ENCODE results near the gene FOXE3. TPM values are rescaled to one million over a fixed set of nuclear protein-coding genes. Genes with fewer than 3 reads are reported as not detected.

FOXE3 gene
- total RNA-seq, 1 donor from 2014 or later = not detected

DNA sequence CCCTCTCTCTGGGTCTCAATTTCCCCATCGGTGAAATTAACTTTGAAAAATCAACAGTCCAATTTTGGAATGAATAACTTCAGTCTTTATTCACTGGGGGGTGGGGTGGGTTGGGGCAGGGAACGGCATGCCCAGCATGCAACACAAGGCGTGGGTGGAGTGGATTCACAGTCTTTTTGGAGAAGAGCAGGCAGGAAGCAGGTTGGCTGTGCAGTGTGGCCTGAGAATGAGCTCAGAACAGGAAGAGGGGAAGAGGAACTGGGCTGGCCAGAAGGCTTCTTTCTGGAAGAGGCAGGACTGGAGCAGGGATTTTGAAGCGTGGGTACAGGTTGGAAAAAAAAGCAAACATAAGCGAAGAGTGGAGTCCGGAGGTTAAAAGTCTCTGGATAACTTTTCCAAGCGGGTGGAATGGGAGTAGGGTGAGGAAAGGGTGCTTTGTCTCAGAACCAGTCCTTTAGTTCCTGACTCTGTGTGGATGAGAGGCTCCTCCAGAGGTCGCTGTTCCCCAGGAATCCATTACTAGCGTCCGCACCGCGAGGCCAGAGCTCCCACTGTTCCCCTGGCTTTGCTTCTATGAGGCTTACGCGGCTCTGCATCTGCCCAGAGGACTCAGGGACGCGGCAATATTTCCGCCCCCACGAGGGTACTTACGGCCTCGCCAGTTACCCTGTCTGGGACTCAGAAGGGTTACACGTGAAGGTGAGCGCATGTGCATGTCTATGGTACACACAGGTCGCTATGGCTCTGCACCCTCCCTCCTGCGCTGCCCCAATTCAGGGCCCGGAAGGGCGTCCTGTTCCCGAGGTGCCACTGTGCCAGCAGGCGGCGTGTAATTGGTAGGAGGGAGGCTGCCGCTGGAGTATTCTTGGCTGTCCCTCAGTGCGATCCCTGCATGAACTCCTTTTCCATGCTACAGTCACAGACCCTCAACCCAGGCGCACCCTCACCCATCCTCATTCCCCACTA lies 16.3 kb downstream of the FOXE3 start:
- DNase-seq (ENCODE audit: low spot score) = no peak

GRCh38 chr1:47433037-47433421 lies 16.9 kb downstream of the FOXE3 start:
- DNase-seq (ENCODE audit: low spot score) = no peak
- intact Hi-C loops (cut with DNase I) = loop anchor here (5.0 kb wide), 1 partner anchor 294 kb away; no protein-coding TSS in a partner anchor

More for the DNA sequence above, 16.3 kb downstream of the FOXE3 start:
- intact Hi-C loops (cut with DNase I) = loop anchor here (1.0 to 5.0 kb wide), 2 partner anchors 278 to 295 kb away; no protein-coding TSS in a partner anchor

DNA sequence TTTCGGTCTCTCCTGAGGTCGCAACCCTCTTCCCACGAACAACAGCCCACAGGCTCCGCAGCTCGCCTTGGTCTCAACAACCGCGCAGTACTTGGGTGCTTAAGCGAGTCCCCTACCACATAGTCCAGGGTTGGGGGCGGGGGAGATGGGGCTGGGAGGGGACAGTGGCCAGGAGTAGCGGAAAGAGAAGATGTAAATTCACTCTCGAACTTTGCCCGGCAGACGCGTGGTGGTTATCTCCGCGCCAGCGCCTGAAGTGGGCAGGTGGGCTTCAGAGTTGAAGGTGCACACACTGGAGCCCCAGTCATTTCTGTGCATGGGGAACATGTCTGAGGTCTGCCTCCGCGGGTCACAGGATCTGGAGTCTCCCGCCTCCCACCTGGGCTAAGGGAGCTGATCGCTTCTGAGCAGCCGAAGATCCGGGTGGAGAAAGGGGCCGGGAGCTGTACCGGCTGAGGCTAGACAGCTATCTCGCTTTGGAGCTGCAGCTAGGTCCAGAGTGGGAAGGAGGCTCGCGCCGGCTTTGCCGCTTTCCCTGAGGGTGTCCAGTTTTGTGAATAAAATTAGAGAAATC lies 17.5 kb downstream of the FOXE3 start:
- intact Hi-C loops (cut with DNase I) = loop anchor here (5.0 kb wide), 1 partner anchor 294 kb away; no protein-coding TSS in a partner anchor
- no peak for DNase-seq (ENCODE audit: low spot score)

DNA sequence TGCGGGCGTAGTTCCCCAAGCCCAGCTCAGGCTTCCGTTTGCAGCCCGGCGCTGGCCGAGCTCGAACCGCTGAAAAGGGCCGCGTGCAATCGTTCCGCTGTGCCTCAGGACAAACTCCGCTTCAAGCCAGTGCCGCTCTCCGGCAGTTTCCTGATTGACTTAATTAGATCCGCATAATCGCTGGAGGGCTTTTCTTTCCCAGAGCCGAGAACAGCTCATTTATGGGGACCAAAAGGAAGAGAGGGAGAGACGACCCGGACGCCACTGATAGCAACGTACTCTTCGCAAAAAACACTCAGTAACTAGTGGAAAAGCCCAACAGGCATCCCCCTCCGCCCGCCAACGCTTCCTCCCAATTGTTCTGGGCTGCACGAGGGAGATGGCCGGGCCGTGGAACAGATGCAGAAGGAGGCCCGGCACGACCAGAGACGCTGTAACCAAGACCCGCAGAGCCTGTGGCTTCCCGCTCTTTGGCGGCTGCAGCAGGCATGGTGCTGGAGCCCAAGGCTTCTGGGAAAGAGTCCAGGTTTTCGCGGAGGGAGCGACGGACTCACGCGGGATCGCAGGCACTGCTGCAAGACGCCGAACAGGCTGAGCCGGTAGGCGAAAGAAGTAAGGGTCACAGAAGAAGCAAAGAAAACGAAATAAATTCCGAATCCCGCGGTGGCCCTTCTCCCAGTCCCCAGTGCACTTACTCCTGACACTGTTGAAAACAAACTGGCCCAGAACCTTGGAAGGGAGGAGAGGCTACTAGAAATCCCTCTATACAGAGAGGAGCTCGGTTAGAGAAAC lies 18.2 kb downstream of the FOXE3 start:
- intact Hi-C loops (cut with DNase I) = loop anchor here (5.0 kb wide), 1 partner anchor 293 kb away; no protein-coding TSS in a partner anchor
- no peak for DNase-seq (ENCODE audit: low spot score)

DNA sequence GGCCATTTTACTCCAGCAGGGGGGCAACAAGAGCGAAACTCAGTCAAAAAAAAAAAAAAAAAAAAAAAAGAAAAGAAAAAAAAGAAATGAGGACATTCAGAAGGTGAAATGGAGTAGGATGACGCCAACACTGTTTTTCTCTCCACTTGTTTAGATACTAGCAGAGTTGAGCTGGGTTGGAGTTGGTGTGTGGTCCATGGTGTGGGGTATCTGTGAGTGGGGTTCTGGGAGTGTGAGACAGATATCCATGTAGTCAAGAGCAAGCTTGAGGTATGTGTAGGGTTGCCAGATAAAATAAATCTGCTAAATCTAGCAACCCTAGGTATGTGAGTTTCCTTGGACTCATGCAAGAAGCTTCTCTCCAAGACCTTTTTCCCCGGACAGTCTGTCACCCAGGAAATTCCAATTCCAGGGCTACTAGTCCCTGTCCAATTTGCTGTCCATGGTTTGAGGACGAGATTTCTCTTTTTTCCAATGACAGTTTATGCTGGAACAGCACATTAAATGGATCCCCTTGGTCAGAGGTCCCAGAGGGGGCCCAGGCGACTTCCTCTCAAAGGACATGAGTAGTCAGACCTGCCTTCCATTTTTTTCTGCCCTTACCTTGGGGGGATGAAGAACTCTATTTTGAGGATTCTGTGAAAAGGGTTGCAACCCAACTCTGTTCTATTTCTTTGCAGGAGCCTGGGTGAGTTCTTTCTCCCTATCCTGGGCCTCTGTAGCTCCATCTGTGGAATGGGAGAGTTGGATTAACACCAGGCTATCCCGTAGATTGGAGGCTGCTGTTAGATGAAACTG lies 19.6 kb downstream of the FOXE3 start:
- DNase-seq (ENCODE audit: low spot score) = no peak
- intact Hi-C loops (cut with DNase I) = loop anchor here (5.0 kb wide), 2 partner anchors 137 to 258 kb away; no protein-coding TSS in a partner anchor

DNA sequence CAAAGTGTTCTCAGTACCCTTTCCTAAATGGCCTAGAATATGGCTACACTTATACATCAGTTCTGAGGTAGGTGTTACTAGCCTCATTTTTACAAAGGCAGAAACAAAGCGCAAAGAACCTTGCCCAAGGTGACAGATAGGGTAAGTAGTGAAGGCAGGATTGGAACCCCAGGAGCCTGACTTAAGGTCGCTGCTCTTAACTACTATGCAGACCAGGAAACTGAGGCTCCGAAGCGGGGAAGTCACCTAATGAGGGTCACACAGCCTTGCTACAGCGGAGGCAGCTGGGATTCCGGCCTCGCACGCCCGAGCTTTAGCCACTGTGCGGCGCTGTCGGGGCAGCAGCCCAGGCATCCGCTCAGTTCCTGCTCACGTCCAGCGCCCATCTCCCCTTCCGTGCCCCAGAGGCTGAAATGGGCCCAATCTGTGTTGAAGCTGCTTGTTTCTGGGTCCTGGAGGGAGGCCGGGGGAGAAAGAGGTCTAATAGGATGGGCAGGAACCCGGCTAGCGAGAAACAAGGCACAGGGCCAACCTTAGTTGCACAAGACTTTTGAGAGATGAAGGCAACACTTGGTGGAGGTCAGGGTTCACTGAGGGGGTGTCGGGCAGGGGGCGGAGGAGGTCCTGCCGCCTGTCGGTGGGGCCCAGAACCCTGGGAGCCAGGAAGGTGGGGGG lies 20.4 kb downstream of the FOXE3 start:
- DNase-seq (ENCODE audit: low spot score) = peak; percentile 85
- intact Hi-C loops (cut with DNase I) = loop anchor here (5.0 kb wide), 2 partner anchors 136 to 259 kb away; no protein-coding TSS in a partner anchor

DNA sequence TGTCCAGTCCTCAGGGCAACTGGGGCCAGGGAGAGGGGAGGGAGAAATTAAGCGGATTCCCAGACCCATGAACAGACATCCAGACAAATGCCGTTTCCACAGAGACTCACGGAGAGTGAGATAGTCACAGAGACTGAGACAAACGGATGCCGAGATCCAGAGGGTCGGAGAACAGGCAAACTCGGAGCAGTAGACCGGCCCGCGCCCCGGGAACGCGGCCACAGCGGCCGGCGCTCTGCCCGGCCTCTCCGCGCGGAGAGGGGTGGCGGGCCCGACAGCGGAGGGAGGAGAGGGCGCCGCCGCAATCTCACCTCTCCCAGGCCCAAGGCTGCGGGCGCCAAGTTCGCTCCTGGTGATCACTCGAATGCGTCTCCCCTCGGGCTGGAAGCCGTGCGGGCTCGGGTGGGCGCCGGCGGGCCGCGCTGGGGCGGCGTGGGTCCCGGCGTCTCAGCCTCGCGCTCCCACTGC lies 20.9 kb downstream of the FOXE3 start:
- intact Hi-C loops (cut with DNase I) = loop anchor here (5.0 kb wide), 2 partner anchors 135 to 260 kb away; no protein-coding TSS in a partner anchor
- no peak for DNase-seq (ENCODE audit: low spot score)

- intact Hi-C loops (cut with DNase I) = loop anchor here (5.0 kb wide), 2 partner anchors 135 to 260 kb away; no protein-coding TSS in a partner anchor
- DNase-seq (ENCODE audit: low spot score) = peak; percentile 92
Observed at GRCh38 chr1:47437447-47438164, 21.5 kb downstream of the FOXE3 start, which contains the start of gene FOXD2. FOXD2 (plus strand) TSS chr1:47438044; CDS start chr1:47438136, 92 bp downstream.

DNA sequence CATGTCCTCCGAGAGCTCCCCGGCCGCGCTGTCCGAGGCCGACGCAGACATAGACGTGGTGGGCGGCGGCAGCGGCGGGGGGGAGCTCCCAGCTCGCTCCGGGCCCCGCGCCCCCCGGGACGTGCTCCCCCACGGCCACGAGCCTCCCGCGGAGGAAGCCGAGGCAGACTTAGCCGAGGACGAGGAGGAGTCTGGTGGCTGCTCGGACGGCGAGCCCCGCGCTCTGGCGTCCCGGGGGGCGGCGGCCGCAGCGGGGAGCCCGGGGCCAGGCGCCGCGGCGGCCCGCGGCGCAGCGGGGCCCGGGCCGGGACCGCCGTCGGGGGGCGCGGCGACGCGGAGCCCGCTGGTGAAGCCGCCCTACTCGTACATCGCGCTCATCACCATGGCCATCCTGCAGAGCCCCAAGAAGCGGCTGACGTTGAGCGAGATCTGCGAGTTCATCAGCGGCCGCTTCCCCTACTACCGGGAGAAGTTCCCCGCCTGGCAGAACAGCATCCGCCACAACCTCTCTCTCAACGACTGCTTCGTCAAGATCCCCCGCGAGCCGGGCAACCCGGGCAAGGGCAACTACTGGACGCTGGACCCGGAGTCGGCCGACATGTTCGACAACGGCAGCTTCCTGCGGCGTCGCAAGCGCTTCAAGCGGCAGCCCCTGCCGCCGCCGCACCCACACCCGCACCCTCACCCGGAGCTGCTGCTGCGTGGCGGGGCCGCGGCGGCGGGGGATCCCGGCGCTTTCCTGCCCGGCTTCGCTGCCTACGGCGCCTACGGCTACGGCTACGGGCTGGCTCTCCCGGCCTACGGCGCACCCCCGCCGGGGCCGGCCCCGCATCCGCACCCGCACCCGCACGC lies 22.3 kb downstream of the FOXE3 start:
- DNase-seq (ENCODE audit: low spot score) = no peak
- intact Hi-C loops (cut with DNase I) = loop anchor here (5.0 kb wide), 2 partner anchors 134 to 261 kb away; no protein-coding TSS in a partner anchor

DNA sequence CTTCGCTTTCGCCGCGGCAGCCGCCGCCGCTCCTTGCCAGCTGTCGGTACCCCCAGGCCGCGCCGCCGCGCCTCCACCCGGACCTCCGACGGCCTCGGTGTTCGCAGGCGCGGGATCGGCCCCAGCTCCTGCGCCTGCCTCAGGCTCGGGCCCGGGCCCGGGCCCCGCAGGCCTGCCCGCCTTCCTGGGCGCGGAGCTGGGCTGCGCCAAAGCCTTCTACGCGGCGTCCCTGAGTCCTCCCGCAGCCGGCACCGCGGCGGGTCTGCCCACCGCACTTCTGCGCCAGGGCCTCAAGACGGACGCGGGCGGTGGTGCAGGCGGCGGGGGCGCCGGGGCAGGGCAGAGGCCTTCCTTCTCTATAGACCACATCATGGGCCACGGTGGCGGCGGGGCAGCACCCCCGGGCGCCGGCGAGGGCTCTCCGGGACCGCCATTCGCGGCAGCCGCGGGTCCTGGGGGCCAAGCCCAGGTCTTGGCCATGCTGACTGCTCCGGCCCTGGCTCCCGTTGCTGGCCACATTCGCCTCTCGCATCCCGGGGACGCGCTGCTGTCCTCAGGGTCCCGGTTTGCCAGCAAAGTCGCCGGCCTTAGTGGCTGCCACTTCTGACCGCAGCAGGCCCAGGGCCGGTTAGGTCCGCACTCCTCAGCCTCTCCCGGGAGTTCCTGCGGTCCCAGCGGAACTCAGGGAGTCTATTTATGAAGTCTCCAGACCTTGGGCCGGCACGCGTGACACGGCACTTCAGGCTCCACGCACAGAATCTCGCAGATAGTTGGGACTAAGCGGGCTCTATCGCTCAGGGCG lies 23.1 kb downstream of the FOXE3 start:
- DNase-seq (ENCODE audit: low spot score) = no peak
- intact Hi-C loops (cut with DNase I) = loop anchor here (5.0 kb wide), 2 partner anchors 133 to 262 kb away; no protein-coding TSS in a partner anchor

DNA sequence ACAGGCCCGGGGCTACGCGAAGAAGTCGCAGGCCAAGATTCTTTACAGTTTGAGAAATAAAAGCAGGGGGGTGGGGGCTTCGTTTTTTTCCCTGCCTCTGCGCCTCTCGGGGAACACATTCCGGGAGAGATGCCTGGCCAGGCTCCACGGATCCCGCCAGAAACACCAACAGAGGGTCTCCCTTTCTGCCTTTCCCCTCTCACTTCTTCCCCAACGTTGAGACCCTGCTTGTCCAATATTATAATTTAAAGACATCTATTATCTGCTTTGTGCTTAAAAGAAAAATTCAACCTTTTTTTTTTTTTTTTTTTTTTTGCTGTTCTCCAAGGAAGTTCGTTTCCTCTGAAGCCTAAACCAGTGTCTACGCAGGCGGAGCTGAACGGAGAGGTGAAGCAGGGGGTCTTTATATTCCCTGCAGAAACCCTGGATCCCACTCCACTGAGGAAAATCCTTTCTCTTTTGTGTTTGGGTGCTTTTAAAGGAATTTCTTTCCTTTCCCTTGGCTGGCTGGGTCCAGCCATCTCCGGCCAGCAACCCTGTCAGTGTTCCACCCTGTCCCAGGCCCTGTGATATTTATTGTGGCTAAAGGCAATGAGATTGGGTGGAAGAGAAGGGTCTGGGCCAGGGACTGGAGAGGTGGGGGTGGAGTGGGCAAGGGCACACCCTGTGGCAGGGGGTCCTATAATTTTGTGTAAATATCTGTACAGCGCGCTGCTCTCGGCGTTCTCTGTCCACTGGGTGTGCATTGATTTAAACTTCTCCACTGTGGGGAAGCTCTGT lies 23.9 kb downstream of the FOXE3 start:
- intact Hi-C loops (cut with DNase I) = loop anchor here (5.0 kb wide), 2 partner anchors 132 to 263 kb away; no protein-coding TSS in a partner anchor
- no peak for DNase-seq (ENCODE audit: low spot score)

DNA sequence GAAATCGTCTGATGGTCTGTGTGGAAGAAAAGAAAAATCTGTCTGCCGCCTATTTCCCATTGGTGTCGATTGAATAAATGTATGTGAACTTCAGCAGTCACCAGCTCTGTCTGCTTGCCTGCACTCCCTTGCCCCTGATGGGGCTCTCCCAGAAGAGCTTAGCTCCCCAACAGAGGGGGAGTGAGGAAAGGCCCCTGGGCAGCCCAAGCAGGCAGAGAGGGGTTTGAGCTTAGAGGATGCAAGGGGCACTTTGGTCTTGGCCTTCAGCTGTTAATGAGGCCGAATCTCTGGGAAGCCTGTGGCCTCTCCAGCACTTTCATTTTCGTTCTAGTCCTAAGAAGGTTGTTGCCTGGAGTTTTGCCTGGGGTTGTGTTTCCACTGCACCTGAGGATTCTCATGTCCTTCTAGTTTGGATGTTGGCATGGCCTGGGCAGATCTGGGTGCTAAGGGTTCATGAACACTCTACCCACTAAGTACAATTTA lies 24.6 kb downstream of the FOXE3 start:
- DNase-seq (ENCODE audit: low spot score) = no peak
- intact Hi-C loops (cut with DNase I) = no loop called here

GRCh38 chr1:47441450-47442106 lies 25.5 kb downstream of the FOXE3 start:
- DNase-seq (ENCODE audit: low spot score) = no peak
- intact Hi-C loops (cut with DNase I) = no loop called here

GRCh38 chr1:47442202-47442601 lies 26.1 kb downstream of the FOXE3 start:
- intact Hi-C loops (cut with DNase I) = no loop called here
- no peak for DNase-seq (ENCODE audit: low spot score)

All from cardiac septum (tissue), 1 donor.